Stimulated activated CD8-positive, alpha-beta memory T cell treated with anti-CD3 and anti-CD28 coated beads, Interleukin-4, amount 100 ng/mL, for 48 hours (primary cell): ENCODE data around the gene SMPD3.

ENCODE experiments used
- DNase-seq: peaks from one replicate; pipeline ENCODE4 v3.0.0-alpha.2; 2020

The SMPD3 gene

DNA sequence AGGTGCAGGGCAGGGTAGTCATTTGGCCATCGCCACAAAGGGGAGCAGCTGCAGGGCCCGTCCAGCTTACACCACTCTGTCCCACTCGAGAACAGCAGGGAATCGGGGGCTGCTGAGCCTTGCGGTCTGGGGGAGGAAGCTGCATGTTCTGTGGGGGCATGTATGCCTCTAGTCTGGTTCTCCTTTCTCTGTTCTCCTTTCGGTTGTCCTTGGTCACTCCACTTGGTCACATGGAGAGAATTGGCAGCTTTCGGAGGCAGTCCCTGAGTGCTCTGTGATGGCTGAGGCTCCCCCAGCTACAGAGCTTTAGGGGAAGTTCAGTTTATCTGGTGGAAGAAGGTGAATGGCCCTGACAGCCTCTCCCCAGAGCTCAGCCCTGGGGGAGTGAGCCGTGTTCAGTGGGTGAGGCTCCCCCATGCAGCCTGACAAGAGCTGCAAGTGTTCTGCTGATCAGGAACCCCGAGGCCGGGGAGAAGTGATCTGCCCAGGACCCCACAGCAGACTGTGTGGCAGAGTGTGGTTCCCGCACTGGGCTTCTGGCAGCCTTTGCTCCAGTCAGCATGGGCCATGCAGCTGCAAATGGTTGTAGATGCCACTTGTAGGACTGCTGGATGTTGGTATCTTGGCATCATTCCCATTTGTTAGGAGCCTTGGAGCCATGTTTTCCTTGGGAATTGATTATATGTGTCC, 22.3 kb upstream of the SMPD3 start:
- DNase-seq, result peak; percentile 34

DNA sequence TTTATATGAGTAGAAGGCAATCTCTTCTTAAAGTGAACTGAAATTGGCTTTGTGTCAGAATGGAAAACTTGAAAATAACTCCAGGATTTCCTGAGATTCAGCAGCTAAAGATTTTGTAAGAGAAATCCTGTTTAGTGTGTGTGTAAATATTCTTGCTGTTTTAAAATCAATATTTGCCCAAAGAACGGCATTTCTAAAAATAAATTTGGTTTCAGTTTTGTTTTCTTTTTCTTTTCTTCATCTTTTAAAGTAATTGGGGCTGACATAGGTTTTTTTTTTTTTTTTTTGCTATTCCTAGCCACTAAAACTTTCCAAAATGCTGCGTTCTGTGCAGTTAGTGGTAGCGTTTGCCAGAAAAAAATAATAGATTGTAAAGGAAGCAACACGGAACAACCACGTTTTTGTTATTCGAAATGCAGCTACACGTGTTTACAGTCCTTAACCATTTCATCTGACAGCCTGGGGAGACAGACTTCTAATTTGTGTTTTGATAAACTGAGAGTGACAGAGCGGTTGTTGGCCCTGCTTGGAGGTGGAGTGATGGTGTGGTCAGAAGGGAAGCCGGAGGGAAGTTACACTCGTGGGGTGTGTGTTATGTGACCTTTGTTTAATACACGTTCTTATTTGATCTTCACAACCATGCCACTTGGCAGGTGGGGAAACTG, 21.6 kb upstream of the SMPD3 start:
- DNase-seq, result no peak

DNA sequence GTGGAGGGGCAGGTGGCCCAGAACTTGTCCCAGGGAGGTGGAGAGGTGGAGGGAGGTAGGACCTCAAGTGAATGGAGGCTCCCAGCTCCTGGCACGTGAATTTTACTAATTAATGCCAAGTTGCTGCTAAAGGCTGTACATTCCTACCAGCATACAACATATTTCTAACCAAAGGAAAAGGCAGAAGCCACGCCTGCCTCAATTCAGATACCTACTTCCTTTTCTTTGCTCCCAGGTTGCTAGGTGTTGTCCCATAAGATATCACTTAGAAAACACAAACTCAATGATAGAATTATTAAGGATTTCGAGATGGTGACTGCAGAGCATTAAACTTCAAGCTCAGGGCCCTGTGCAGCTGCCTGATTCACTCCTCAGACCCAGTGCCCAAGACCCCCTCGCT, 20.5 kb upstream of the SMPD3 start:
- no peak for DNase-seq

DNA sequence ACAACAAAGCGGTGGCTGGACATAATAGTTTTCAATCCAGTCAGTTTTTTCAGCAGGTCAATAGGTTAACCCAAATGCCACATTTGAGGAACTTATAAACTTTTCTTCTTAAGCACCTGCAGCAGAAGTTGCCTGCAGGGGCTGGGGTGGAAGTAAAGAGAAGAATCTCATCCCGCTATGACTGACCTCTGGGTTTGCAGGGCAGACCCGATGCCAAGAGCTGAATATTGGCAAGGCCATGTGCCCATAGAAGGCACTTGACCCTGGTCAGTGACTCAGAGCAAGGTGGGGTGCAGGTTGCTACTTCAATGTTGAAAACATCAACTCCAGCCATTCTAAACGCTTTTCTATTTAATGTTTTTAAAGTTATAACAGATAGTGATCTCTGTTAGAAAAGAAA, 17.9 kb upstream of the SMPD3 start:
- DNase-seq, result no peak

DNA sequence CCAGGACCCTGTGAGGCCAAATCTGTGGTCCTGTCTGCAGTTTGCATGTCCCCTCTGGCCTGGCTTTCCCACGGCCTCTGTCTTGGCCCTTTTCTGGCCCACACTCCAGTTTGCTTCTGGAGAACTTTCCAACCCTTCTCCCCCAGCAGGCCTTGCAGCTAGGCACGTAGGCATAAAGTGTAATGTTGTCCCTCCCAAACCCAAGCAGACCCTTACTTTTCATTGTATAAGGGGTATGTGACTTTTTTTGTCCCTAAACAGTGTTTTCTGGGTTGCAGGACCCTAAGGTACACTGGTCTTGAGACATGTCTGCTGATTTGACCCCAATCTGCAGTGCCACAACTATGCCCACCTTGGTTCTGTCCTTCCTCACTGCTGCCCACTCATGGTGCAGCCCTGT, 15.6 kb upstream of the SMPD3 start:
- no peak for DNase-seq

DNA sequence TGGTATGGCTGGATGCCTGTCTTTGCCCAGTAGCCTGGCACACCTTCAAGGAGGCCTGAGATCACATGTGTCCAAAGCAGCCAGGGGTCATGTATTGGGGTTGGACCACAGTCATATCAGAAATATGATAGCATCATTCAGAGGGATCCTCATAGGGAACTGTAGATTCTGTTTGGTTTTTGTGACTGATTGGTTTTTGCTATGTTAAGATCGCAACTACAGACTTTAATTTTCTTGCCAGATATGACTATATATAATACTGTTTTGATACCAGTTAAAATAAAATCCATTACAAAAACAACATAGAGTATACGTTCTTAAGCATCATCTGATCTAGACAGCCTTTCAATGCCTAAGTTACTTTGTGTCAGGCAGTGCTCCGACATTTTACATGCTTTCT, 11.8 kb upstream of the SMPD3 start:
- no peak for DNase-seq

DNA sequence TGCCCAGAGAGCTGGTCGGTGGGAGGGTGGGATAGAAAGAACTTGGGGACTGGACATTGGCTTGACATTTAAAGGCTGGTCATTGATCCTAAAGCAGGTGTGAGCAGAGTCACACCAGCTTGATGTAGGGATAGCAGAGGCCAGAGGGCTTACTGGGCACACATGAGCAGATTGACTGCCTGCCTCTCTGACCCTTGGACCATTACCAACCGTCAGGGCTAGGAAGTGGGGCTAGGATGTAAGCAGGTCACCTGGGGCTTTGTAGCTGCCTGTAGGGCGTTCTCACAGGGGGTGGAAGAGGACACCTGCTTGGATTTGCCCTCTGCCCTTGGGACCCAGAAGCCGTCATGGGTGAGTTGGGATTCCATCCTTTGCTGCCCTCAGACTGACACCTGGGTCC, 11.1 kb upstream of the SMPD3 start:
- DNase-seq, result no peak

DNA sequence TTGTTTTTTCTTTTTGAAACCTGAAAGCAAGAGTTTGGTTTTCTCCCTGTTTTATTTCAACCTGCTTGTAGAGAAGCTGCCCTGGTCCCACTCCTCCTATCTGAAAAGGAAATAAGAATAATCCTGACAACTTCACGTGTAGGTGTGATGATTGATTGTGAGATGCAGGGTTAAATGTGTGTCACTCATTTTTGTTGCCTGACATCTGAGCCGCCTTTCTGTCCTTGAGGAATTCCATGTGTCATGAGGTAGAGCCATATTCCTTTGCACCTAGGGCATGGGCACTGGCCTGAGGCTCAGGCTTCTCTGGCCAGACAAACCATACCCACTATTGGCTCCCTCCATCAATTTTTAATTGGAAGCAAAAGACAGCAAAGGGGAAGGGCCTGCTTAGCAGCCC, 10.2 kb upstream of the SMPD3 start:
- no peak for DNase-seq

DNA sequence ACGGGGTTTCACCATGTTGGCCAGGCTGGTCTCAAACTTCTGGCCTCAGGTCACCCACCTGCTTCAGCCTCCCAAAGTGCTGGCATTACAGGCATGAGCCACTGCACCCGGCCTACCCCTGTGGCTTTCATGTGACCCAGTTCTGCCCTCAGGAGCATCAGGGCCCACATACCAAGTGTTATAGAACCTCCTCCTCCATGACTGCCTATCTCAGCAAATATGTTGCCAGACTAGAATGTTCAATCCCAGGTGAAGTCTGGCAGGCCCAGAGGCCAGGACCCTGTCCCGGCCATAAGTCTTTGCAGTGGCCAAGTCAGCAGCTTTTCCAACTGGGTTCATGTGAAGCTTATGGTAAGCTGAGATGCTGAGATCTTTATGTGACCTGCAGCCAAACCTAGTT, 9.8 kb upstream of the SMPD3 start:
- no peak for DNase-seq

DNA sequence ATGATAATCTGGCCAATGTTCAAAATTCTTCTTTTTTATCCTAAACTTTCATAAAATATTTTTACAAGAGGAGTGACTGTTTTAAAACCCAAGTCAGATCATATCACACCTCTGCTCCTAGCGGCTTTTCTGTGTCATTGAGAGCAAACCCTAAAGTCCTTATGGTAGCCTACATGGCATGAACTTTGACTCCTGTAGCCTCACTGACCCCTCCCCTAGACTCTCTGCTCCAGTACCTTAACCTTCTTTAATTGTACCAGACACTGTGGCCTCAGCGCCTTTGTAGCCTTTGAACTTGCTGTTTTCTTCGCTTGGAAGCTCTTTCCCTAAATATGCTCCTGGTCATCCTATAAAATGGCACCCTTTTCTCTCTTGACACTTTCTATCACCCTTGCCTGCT, 7.3 kb upstream of the SMPD3 start:
- no peak for DNase-seq

DNA sequence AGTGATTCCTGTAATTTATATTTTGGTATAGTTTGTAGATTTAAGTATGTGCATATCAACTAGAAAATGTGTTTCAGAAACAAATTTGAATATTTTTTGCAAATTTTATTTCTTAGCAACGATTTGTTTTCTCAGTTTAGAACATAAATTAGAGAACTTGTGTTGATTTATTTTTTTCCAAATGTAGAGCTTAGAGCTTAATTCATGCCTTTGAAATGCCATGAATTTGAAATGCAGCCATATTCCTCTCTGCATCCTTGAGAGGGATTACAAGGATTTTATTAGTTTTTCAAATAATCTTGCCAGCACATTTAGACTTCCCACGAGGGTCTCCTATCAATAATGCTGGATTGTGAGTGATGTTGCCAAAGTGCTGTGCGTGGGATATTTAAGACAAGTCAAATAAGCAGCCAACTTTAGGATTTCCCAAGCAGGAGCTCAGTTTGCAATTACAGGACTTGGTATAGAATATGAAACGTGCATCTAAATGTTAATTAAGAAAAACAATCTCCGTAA, 6.7 kb upstream of the SMPD3 start:
- no peak for DNase-seq

DNA sequence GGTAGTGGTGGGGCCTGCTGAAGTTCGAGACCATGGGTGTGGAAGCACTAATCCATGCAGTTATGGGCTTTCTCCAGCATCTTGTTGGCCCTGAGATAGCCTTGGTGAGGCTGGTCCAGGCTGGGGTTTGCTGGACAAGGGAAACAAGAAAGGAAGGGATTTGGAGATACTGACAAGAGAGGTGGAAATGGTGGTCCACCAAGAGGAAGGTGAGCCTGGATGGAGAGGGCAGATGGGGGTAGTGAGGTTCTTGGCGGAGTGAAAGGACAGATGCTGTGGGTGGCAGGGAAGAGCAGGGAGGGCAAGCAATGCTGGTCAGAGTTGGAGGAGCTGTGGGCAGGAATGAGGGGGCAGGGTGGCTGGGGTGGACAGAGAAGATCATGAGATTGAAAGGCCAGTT, 5.5 kb upstream of the SMPD3 start:
- DNase-seq, result no peak

DNA sequence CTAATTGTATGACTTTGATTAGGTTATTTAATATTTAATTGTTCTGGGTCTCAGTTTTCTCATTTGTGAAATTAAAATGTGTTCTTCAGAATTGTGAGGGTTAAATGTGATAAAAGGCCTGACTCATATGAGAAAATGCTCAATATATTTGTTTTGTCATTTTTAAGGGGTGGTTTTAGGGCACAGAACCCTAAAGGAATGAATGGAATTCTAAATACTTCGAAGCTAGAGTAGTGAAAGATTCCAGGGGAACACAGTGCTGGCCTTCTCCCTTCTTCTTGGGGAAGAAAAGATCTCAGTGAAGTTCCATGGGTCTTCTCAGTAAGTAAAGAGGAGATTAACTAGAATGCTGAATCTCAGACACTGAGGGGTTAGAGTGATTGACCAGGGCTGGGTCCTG, 3.9 kb upstream of the SMPD3 start:
- no peak for DNase-seq

DNA sequence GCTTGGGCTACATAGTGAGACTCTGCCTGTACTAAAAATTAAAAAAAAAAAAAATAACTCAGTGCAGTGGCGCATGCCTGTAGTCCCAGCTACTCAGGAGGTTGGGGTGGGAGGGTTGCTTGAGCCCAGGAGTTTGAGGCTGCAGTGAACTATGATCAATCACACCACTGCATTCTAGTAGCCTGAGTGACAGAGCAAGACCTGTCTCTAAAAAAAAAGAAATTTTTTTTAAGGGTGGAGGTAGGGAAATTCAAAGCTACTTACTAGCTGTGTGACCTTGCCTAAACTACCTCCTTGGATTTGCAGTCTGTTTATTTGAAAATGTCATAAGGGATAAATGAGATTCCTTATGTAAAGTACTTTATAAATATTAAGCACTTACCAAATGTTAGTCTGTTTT, 3.4 kb upstream of the SMPD3 start:
- DNase-seq, result no peak

DNA sequence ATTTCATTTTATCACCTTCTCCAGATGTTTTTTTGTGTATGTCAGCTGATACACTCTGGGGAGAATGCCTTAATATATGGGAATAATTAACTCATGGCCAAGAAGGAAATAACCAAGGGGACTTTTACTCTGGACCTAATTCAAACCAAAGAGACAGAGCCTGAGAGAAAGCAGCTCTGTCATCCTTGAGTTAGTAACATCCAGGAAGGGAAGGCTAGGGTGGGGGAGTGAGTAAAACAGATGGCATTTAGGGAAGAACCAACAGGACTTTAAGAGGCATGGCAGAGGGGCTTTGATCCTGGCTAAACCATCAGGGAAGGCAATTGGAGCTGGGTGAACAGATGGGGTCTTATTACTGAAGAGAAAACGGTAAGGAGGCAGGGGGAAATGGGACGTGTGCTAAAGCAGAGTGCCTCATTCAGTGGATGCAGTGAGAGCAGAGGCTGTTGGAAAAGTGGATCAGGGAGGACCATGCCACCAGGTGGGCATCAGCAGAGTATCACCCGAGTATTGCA, 2.5 kb upstream of the SMPD3 start:
- no peak for DNase-seq

DNA sequence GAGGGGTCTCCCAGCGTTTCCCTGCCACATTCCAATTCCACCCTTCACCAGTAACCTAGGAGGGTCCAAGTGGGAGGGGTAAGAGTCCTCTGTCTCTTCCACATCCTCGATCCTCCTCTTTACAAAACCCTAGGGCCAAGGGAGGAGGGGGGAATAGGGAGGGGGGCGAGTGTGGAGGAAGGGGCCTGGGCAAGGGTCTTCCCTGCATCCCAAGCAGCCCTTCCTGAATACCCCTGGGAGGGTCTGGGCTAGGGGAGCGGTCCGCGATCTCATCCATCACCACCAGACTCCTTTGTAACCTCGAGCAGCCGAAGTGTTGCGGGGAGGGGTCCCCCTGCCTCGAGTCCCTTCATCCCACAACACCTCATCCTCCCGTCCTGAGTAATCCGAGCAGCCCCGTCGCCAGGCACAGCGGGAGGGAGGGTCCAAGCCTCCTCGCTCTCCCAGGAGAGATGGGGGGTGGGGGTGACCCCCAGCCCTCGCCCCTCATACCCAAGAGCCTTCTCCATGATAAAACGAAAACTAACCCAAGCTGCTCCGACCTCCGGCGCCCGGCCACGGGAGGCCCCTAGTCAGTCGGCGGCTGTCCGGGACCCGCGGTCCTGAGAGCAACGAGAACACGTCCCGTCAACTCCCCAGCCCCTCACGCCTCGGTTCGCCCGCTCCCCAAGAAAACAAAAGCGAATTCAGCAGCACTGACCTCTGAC, 502 bp downstream of the SMPD3 start:
- no peak for DNase-seq

DNA sequence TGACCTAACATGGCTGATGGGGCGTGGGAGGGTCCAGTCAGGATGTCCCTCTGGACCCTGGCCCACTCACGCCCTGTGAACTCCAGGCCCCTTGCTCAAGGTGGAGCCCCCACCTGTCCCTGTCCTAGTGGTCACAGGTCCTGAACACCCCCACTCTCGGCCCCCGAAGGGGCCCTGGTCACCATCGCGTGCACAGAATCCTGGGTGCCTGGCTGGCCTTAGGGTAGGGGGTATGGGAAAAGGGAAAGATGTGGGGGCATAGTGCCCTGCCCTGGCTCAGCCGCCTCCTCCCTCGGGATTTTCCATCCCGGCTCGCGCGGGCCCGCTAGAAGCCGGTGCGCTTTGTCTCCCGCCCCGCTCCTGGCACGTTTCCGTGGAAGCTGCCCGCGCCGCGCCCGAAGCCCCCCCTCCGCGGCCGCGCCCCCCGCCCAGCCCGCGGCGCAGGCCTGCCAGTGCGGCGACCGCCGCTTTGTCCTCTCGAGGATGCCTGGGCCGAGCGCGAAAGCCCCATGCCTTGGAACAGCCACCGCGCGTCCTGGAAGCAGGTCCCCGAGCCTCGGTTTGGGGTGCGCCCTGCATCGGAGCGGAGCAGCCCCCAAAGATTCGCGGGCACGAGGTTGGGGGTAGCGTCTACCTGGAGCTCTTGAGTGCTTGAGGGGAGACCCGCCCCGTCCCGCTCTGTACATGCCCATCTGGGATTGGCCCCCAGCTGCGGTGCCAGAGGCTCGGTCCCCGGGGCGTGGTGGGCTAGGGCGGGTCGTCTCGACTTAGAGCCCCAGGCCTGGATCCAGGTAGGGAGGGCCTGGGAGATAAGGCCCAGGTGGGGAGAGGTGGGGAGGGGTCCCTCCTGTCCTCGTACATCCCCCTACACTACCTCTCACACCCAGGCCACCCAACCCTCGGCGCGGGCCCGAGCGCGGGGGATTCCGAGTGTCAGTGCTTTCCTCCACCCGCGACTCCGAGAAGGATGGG, 1.3 kb downstream of the SMPD3 start:
- DNase-seq, result no peak

DNA sequence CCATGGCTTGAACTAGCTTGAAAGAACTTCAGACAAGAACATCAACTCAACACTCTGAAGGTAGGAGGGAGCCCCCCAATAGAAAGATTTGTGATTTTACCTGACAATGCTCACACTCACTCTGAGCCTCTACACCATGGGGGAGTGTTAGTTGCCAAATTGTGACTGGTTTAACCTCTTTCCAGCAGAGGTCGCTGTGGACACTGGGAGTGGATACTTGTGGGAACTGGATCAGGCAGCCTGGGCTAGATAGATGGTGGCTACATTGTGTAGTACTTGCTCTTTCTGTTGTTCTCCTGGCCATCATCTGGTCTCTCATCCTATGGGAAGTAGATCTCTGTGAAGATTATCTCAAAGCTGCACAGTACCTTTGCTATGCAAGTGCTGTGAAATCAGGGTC, 2.9 kb downstream of the SMPD3 start:
- DNase-seq, result peak; percentile 69

DNA sequence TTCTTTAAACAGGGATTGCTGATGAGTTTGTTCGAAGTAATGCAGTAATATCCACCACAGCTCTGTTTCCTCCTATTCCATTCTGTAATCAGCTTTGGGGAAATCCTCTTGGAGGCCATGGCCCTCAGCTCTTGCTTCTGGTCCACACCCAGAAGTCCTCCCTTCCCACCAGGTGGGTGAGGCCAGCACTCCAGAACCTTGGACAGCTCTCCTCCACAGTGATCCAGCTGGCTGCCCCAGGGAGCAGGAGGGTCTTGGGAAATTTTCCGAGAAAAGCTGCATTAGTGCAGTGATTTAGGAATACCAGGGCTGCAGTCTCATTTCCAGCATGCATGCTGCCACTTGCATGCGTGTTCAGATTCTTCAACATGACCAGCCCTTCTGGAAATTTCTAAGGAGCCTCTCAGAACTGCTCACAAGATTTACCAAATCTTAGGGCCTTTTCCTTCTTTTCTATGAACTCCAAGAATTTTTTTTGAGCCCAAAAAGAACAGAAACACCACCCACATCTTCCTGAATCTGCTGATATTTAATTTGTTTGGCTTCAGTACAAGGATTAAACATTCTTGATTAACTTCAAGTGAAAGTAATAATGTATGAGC, 4.2 kb downstream of the SMPD3 start:
- no peak for DNase-seq

DNA sequence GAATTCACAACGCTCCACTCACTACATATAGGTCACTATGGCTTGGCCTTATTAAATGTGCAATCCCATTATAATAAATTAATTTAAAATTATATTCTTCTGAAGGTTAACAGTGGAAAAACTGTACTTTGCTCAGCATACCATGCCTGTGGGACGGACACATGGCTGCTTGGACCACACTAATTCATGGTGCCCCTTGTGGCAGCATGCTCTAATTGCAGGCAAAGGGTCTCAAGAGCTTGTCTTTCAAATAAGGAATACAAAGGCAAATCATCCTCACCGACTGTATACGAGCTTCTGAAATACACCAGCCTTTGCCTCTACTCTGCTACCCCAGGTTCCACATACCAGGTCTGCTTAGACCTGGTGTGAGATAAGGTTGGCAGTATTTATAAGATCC, 11.7 kb downstream of the SMPD3 start:
- no peak for DNase-seq

DNA sequence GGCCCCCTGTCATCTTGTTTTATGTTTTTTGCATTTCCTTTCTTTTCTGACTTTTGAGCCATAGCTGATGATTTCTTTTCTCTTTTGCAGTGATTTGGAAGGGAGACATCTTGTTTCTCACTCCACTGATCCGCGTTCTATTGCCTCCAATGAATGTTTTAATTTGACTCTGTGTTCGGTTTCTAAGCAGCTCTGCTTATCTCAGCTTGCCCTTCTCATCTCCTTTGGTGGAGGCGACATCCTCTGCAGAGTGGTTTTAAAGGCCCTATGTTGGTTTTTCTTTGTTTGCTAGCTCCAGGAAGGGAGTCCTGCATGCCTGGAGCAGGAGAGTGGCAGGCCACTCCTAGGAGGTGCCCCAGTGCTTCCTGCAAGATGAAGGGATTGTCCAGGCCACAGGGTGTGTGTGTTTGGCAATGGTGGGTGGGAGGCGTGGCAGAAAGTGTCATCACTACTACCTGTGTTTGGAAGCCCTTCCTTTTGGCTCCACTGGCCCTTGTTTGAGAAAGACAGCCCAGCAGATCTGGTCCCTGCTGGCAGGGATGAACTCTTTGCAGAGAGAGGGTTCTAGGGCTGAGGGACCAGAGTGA, 13.6 kb downstream of the SMPD3 start:
- DNase-seq, result no peak

DNA sequence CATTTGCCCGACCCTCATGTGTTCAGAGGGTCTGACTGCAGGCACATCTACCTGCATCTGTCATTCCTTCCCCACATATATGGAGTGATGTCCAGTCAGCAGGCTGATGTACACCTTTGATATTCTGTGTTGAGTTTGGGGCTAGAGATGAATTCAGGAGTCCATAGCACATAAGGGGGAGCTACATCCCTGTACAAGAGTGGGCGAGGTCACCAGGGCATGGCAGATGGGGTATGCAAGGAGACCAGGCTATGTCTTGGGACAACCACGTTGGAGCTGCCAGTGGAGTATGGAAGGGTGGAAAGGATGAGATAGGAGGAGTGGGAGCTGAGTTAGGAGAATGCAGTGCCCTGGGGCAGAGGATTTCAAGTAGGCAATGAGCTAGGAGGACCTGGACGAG, 15.0 kb downstream of the SMPD3 start:
- DNase-seq, result no peak
